ENCODE results near the gene FLOT1.

FLOT1 gene, protein sequence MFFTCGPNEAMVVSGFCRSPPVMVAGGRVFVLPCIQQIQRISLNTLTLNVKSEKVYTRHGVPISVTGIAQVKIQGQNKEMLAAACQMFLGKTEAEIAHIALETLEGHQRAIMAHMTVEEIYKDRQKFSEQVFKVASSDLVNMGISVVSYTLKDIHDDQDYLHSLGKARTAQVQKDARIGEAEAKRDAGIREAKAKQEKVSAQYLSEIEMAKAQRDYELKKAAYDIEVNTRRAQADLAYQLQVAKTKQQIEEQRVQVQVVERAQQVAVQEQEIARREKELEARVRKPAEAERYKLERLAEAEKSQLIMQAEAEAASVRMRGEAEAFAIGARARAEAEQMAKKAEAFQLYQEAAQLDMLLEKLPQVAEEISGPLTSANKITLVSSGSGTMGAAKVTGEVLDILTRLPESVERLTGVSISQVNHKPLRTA

DNA sequence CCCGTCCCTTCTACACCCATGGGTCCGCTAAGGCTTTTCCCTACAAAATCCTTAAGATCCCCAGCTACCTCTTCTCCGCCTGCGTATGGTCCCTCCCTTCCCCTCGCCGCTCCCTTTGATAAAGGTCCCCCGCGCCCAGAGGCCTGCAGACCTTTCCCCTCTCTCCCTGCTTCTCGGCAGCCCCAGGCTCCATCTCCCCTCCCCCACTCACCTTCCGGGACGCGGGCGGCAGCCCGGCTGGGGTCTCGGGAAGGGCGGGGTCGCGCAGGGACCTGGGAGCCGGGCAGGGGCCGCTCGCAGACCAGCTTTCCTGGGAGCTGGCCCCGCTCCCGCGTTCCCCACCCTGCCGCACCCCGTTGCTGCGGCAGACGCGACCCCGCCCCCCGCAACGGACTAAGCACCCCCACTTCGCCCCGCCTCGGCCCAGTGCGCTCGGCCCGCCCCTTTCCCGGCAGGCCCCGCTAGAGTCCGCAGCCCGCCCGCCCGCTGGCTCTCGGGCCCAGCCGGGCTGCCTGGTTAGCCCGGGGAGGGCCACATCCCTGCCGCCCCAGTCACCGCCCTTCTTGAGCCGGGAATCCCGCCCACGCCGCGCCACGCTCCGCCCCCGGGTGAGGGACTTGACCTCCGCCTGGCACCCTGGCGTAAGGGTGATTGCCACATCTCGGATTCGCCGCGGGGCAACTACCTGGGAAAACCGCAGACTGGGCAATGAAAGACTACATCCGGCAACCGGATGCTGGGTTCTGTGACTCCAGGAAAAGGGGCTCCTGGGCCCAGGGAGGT is at the start of gene FLOT1:
FLOT1 (minus strand) TSS at position 372 of the 783 bp plus-strand sequence. CDS start 498 bp downstream, outside the sequence.
- peak; percentile 98 for DNase-seq

DNA sequence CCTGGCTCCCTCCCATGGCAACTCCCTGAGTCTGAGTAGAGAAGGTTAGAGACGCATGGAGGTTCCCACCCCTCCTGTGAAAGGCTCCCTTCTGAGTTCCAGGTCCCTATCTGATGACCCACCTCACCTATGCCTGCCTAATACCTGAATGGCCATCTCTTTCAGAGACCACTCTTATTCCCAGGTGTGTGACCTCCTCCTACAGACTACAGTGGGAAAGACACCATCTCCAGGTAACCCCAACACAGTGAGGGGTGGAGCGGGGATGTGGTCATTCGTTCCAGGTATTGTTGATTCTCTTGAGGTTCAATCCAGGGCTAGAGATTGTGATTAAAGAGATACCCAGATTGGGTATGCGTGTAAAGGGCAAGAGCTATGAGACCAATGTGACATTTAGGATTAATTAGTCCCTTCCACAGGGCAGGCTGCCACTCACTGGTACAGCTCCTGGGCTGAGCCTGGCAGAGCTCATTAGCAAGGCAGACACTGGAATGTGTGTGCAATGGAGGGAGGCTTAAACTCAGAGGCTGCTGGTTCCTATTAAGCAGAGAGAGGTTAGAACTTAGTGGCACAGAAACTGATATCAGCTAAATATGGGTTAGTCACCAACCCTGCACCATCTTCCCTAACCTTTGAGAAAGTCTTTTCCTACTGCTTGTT is 48.4 kb upstream of the FLOT1 start:
- DNase-seq = no peak

DNA sequence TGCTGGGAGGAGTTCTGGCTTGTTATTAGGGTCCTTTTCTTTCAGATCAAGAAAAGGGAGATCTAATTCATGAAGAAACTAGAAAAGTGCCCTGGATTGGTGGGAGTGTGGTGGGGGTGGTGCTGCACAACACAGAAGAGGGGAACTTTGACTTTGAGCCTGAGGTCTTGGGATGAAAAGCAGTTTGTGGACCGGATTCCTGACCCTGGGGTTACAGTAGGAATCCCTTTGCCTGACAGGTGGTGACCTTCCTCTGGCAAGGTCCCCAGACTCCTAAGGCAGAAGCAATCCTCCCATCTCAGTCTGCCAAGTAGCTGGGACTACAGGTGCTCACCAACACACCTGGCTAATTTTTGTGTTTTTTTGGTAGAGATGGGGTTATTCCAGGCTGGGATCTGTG is 47.1 kb upstream of the FLOT1 start:
- DNase-seq = no peak

DNA sequence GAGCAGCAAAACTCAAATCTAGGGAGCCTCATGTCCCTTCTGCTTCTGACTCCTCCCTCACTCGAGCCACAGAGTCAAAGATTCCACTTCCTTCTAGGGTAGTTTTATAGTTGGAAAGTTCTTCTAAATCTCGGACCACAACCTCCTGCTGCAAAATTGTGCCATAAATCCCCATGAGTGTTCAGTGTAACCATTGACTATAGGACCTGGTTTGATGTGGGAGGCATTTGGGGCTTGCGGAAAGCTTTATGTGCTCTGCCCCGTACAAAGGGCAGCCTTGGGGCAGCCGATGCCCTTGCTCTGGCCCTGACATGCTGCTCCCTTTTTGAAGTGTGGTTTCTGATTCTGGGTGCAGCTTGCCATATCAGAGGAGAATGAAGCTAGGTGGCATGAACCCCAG is 45.5 kb upstream of the FLOT1 start:
- no peak for DNase-seq

DNA sequence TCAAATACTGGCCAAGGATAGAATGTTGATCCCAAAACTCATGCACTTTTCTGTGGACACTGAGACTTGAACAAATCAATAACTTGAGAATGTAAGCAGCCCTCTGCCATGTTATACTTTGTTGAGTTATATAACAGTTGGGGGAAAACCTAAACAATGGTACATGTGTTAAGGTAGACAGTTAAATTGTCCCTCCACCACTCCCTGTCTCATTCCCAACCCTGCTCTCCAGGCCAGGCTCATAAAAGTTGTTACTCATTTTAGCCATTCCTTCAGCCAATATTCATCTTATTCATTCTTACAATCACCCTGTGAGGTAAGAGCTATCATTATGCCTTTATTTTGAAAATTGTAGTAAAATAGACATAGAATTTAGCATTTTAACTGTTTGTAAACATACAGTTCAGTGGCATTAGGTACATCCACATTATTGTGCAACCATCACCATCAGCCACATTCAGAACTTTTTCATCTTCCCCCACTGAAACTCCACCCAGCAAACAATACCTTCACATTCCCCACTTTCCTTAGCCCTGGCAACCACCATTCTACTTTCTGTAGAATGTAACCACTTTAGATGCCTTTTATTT is 40.0 kb upstream of the FLOT1 start:
- DNase-seq = no peak

DNA sequence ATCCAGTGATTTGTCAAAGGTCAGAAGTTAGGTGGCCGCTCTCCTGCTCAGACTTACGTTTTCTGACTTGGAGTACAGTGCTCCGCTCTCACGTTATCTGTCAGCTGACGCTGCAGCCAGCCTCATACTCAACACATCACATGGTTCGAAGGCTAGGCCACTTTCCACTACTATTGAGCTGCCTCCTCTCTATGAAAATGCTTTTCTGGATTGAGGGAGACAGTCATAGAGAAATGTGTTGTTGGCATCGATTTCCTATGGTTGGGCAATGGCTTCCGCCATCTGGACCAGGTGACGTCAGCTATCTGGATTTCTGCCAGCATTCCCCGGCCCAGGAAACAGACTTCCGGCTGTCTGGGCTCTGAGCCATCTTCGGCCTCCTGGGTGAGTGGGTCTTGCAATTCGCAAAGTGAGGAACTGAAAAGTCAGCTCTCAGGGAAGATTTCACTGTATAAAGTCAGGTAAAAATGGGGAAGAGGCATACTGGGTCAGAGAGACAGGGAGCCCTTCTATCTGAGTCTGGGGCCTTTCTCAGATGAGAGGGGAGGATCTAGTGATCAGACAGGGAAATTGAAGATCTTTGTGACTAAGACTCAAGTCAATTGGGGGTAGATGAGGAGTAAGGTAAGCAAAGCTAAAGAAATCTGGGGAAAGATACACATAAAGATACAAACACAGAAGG is 39.4 kb upstream of the FLOT1 start:
- DNase-seq = peak; percentile 56

DNA sequence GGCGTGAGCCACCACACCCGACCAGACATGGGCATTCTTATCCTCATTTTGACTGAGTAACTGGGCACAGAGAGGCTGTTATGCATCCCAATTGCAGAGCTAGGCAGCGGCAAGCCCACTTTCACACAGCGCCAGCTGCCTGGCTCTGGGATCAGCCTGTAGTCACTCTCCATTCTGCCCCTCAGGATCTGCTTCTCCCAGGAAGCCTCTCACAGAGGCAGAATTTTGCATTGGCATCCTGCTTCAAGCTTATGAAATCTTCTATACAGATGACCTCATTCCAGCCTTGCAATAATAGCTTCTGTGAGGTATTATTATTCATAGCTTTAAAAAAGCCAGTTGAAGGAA is 38.9 kb upstream of the FLOT1 start:
- DNase-seq = no peak

DNA sequence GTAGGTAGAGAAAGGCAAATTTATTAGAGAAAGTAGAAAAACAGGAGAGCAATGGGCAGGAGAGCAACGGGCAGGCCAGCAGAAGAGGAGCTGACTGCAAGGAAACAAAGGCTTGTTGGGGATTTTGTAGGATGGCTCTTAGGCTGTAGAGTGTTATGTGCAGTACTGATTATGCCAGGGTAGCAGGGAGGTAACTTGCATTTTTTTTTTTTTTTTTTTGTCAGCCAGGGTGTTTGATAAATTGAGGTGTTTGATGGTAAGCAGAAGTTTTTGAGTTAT is 38.1 kb upstream of the FLOT1 start:
- no peak for DNase-seq

DNA sequence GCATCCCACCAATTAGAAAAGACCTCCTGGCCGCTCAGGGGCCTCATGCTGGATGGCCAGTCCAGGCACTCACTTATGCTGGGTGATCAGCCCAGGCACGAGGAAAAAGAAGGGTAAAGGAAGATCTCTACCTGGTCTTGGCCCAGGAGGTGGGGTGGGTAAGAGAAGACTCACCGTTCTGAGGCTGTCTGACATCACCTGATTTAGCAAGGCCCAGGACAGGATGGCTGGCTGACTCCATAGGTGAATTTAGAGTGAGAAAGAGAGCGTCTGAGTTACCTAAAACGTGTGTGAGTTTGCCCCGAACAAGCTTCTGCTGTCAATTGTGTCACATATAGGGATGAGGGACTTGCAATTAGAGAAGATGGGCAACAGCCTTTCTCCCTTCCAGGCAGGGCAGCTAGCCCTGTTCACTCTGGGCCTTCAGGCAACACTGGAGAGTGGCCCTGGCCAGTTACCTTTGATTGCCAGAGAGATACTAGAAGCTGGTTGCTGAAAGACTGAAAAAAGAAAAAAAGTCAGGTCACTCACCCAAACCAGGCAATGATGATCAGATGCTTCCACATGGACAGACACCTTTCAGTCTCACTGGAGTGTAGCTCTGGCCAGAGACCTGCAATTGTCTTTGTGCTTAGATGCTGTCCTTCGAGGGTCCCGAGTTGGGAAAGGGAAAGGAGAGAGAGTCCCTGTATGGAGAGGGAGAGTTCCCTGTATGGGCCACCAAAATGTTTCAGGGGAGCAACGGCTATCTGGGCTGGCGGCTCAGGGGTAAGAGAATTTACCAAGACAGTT is 37.6 kb upstream of the FLOT1 start:
- no peak for DNase-seq

DNA sequence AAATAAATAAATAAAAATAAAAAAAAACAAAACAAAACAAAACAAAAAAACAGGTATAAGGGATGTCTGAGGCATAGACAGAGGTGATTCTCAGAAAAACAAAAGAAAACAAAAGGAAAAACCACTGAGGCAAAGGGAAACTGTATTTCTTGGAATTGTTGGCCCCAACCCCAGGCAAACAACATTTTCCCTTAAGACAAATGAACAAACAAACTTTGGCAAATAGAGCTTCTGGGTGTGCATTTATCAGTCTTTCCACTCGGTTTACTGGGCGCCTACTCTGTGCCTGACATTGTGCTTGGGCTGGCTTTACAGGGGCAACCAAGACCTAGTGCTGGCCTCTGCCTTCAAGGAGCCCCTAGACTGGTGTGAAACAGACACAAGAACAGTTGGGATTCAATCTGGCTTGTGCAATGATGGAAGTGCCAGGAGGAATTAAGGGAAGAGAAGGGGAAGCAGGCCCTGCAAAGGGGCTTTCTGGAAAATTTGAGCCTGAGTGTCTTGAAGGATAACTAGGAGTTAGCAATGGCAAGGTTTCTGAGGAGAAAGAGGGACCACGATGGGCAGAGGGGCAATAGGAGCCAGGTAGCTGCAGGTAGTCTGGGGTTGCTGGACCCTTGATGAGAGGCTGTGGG is 35.6 kb upstream of the FLOT1 start:
- no peak for DNase-seq

DNA sequence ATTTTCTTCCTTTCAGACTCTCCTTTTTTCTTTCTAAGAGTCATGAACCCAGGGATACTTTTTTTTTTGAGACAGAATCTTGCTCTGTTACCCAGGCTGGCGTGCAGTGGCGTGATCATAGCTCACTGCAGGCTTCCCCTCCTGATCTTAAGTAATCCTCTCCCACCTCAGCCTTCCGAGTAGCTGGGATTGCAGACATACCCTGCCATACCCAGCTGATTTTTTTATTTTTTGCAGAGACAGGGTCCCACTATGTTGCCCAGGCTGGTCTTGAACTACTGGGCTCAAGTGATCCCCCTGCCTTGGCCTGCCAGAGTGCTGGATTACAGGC is 34.6 kb upstream of the FLOT1 start:
- DNase-seq = no peak

DNA sequence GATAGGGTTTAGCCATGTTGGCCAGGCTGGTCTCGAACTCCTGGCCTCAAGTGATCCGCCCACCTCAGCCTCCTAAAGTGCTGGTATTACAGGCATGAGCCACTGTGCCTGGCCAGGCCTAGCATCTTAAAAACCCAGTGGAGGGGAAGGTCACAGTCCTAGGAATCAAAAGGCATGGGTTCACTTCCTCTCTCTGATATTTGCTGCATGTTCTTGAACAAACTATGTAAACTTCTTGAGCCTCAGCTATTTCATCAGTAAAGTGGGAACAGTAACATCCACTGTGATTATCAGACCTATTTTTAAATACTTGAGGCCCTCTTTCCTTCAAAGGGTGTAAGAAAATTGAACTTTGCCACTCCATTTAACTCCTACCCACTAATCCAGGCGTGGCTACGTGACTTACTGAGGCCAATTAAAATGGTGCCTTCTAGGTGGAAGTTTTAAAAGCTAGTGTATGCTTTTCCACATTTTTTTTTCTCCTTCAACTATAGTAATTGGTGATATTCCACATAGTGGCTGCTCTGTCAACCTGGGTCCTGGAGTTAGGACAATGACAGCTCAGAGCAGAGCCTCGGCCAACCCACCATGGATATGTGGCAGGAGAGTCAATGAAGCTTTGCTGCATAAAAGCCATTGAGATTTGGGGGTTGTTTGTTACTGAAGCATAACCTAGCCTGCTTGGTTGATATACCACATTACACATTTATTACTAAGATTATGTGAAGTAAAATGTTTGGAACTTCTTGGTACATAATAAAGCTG is 34.1 kb upstream of the FLOT1 start:
- DNase-seq = no peak

DNA sequence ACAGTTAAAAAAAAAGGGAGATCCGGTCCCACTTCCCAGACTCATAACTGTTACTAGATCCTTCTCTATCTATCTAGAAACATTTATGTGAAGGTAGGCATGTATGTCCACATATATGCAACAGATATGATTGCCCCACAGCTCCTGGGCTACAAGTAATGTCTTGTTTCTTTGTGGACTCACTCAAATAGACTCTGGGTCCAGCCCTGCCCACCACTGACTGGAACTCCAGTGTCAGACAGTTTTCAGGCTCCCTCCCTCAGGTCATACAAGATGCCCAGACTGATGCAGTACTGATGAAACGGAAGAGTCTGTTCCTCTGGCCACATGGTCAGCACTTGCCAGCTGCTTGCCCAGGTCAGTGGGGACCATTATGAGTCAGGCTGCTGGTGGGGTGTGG is 32.6 kb upstream of the FLOT1 start:
- no peak for DNase-seq

DNA sequence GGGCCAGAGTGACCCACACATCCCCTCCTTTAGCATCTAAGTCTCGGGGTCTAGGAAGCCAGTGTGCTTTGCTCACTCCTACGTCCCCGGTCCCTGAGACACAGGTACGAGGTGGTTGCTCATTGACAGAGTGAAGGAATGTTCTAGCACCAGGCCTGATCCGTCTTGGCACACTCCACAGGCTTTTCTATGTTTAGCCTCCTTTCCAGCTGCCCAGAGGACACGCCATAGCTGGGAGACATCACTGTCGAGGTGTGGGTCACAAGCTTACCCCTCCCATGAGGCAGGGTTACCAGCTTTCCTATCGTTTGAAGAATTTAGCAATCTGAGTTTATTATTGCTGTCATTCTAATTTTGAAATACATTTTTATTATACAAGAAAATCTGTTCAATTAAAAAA is 32.2 kb upstream of the FLOT1 start:
- DNase-seq = no peak

DNA sequence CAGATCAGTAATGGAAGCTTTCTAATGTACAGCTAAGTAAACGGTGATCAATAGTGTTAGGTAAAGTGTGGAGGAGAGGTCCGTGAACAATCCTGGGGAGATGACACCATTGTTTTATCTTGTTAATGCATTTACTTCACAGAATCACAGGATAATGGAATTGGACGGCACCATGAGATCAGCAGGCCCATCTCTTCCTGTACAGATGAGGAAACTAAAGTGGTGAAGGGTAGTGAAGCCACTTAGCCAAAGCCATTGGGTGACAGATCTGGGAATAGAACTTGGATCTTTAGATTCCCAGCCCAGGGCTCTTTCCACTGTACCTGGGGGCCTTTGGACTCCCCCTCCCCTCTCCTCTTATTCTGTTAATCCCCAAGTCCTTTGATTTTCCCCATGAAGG is 28.1 kb upstream of the FLOT1 start:
- no peak for DNase-seq

DNA sequence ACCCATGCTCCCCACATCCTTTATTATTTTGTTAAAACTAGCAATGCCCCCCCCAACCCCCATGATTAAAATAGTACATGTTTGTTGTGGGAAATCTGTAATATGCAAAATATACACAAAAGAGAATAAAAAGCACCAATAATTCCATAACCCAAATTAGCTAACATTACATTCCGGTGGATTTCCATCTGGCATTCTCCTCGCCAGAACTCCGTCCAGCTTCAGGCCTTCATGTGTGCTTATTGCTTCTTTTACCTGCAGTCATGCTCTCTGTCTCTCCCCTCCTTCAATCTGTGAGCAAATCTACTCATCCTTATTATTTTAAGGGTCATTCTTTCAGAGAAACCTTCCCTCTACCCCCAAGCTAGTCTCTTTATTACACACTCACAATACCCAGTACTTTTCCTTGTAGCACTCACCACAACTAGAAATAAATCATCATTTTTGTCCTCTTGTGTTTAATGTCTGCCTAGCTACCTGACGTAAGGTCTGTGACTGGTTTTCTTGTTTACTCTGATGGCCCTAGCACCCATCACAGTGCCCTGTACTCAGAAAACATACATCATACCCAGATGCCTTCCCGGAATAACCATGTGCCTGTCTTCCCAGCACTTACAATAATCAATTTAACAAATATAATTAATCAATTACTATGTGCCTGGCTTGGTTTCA is 27.5 kb upstream of the FLOT1 start:
- no peak for DNase-seq

DNA sequence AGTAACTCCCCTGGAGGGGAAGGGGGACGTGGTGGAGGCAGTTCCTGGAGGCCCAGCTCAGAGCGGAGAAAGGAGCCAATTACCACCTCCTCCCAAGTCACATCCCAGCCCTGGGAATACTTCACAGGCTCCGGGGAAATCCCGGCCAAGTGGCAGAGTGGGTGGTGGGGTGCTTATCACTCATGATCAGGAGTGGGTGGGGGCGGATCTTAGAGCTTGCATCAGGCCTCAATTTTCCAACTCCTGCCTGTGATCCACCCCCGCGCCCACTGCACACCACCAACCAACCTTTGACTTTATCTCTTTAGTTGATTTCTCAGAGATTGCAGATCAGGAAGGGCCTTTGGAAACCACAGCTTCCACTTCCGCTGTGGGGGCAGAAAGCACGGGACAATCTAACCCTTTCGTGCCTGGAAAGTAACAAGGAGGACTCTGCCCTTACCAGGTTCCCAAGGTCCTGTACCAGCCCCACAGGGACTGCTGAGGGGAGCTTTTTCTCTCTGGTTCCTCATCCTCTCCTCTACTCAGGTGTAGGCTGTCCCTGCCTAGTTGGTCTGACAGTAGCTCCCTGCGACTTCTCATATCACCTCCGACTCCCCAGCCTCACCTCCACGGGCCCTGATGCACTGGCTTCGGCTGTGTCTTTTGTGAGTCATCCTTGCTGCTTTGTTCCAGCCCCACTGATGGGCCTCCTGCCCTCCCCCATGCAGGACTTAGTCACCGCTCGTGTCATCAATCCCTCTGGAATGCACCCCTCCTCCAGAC is 26.8 kb upstream of the FLOT1 start:
- DNase-seq = peak; percentile 89

DNA sequence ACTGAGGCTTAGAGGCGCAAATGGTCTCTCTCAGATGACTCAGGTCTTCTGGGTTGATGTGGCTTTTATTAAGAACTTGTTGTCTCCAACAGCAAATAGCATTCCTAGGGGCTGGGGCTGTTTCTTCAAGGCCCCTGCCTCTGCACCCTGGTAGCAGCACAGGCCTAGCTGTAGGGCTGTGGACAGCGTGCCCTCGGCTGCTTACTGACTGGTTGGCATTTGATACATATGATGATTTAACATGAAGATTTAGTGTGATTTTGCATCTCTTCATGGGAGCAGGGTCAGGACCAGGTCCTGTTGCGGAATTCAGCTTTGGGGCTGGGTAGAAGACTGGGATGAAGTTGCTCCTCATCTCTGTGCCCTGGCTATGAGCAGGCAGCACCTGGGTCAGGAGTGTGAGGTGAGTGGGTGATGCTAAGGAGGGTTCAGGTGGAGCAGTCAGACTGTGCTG is 26.2 kb upstream of the FLOT1 start:
- peak; percentile 52 for DNase-seq

DNA sequence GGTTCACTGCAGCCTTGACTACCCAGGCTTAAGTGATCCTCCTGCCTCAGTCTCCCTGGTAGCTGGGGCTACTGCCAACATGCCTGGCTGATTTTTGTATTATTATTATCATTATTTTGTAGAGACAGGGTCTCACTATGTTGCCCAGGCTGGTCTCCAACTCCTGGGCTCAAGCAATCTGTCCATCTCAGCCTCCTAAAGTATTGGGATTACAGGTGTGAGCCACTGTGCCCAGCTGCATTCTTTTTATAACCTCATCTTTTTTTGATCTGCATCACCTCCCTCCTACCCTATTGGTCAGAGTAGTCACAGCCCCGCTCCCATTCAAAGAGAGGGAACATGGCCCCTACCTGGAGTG is 25.4 kb upstream of the FLOT1 start:
- DNase-seq = no peak
